Stimulated activated CD8-positive, alpha-beta memory T cell treated with anti-CD3 and anti-CD28 coated beads, Interleukin-4, amount 100 ng/mL, for 24 hours (primary cell): ENCODE results near the gene CTIF.

Source experiments
- DNase-seq: peaks from one replicate; pipeline ENCODE4 v3.0.0-alpha.2; 2020; ENCODE audit warnings: low read depth

The CTIF gene

GRCh38 chr18:48621240-48621639 lies 82.4 kb downstream of the CTIF start:
- no peak for DNase-seq

DNA sequence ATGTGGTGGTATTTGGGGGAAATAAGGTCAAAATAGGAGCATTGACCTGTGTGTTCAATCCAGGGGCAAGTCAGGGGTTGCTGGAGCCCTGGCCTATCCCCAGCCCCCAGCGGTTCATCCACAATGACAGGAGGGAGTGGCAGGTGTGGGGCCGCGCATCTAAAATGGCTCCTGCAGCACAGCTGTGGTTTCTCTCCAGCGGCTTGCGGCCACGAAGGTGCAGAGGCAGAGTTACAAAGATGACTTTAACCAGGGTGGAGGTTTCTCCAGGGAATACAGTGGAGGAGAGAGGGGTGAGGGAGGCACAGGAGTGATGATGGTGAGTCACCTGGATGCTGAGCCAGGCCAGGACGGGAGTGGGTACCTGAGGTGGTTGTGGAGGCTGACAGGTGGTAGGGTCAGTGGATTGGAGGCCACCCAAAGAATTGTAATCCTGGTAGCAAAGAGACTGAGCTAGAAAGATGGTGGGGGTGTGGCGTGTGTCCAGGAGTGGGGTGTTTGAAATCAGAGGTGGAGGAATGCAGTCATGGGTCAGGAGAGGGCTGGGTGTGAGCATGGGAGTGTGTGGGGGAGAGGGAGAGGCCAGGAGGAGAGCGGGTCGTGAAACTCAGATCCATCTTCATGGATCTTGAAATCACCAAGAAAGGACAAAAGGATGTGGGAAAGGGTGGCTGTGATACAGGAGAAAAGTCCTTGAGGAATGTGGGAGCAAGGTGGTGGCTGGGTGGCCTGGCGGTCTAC lies 83.2 kb downstream of the CTIF start:
- no peak for DNase-seq

- DNase-seq = no peak
Measured at GRCh38 chr18:48622911-48623431, 84.1 kb downstream of the CTIF start.

DNA sequence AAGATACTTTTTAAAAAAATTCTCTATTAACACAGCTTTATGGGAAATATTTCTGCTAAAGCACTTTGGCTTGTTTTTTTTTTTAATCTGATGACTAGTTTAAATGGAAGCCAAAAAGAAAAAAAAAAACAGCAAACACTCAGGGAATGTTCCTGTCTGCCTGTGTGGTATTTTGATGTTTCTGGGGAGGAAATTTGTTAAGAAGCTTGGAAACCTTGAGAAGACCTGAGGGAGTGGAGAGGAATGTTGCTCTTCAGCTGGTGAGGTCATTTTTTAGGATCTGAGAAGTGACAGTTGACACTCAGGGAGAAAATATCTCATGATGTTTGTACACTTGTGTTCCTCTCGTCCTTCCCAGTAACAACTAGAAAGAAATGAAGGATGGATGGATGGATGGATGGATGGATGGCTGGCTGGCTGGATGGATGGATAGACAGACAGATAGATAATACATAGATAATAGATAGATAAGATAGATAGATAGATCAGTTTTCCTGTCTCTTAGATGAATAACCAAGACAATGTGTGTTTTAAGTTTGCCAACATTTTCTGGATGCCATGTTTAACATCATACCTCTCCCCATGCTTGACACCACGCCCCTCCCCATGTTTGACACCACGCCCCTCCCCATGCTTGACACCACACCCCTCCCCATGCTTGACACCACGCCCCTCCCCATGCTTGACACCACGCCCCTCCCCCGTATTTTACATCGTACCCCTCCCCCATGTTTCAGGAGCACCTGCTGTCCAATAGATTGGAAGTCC lies 84.8 kb downstream of the CTIF start:
- no peak for DNase-seq

DNA sequence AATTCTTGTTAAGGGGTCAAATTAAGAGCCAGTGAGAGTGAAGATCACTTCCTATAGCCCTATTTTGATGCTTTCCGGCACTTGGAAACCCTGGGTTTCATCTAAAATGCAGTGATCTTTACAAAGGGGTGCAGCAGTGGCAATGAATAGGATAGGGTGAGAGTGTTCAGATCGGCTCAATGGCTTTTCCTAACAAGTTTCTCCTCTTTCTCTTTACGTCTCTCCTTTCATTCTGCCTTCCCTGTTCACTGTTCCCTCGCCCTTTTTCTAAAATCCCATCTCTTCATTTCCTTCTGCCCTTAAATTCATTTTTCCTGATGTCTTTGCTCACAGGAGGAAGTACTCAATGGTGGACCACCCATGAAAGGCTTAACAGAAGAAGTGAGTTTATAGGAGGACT lies 86.0 kb downstream of the CTIF start:
- DNase-seq = no peak

GRCh38 chr18:48627216-48627615 lies 88.4 kb downstream of the CTIF start:
- DNase-seq = no peak

- DNase-seq = no peak
Measured at GRCh38 chr18:48629730-48630324, 91.0 kb downstream of the CTIF start.

DNA sequence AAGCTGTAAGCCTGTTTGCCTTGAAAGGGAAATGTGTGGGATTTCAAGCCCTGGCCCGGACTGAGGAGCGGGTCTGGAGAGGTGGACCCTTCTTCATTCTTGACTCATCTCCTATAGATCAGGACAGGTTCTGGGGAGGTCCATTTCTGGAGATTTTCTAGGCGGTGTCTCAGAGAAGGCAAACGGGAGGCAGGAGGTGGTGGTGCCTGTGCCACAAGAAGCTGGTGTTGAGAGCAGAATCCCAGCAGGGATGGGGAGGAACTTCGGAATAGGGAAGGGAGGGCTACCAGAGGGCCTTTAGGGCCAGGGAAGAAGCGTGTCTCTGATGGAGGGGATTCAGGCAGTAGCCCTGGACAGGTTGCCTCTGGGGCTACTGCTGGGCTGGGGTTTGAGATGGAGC lies 93.0 kb downstream of the CTIF start:
- DNase-seq = no peak

DNA sequence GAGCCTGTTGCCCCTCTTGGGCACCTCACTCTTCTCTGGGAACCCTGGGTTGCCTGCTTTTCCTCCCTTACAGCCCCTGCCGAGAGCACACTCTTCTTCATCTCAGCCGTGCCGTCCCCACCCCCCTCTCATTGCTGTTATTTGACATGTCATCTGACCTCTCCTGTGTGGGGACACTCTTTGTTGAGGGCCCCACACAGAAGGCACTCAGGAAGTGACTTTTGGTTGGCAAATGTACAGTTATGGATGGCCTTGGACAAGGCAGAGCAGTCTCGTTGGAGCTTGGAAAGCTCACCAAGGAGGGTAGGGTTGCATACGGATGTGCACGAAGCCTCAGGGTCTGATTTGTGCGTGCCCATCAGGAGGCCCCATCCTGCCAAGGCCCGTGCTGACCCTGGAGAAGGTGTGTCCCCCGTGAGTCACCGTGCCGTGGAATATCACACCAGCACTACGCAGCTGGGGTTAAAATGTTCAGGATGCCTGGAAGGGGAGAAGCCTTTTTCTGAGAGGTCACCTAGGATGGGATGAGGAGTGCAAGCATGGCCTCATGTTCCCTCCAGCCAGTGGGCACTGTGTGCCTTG lies 93.9 kb downstream of the CTIF start:
- no peak for DNase-seq

DNA sequence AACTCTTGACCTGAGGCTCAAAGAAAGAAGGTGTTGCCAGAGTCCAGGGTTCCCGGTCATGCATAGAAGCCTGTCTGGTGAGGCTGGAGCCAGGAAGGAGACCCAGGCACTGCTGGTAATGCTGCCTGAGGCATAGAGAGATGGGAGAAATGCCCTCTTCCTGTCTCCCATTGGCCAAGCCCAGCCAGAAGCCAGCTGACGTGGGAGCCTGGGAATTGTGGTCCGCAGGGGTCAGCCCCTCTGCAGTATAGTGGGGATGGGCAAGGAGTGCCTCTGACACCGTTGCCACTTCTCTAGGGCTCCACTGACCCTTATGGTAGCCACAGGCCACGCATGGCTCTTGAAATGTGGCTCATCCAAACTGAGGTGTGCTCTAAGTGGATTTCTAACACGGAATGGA lies 95.7 kb downstream of the CTIF start:
- DNase-seq = no peak

GRCh38 chr18:48634975-48635374 lies 96.1 kb downstream of the CTIF start:
- DNase-seq = no peak

GRCh38 chr18:48635806-48636205 lies 97.0 kb downstream of the CTIF start:
- DNase-seq = no peak

DNA sequence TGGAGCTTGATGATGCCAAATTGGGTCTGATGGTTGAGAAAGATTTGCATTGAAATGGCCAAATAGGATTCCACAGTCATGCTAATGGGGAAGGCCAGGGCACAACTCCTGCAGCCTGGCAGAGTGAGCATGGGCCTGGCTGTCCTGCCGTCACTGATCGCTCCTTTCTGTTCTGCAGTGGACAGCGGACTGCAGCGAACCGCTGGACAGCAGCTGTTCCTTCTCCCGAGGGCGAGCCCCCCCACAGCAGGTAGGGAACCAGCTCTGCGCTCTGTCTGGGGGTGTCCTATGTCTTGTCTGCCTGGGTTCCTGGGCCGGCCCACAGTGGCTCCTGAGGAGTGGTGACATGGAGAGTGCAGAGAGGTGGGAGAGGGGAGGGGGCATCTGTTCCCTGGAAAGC lies 97.6 kb downstream of the CTIF start:
- no peak for DNase-seq

DNA sequence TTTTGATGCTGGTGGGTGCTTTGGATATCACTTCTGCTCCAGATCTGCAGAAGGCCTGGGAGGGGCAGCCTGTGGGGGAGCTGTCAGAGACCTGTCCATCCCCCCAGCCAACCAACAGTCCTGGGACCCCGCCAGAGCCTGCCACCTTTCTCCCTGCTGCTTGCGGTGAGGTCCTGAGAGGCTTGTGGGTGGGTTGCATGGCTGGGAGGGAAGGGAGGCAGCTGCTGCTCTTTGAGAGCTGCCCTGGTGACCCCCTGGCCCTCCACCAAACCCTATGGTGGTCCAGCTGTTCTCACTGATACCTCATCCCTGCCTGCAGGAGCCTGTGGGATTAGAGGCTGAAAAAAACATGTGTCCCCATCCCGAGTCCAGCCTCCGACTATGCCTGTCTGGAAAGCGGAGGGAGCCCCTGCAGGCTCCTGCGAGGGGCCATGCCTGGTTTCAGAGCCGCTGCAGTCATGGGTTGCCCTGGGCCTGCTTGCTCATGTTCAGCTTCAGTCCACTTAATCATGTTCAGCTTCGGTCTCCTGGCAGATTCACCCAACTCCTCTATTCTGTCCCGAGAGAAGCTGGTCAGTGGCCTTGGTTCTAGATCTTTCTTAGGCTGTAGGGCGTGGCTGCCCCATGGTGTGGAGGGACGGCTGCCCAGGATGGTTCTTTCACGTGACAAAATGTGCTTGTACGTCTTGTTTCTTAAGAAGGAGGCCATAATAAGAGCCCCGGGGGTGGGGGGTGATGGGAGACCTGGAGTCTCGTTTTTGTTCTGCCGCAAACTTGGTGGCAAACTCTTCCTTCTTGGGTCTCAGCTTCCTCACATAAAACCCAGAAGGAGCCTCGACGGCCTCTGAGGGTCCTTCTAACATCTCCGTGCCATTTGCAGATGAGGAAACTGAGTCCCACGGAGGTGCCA lies 98.5 kb downstream of the CTIF start:
- DNase-seq = no peak

- no peak for DNase-seq
Measured at GRCh38 chr18:48638451-48638850, 99.6 kb downstream of the CTIF start.

DNA sequence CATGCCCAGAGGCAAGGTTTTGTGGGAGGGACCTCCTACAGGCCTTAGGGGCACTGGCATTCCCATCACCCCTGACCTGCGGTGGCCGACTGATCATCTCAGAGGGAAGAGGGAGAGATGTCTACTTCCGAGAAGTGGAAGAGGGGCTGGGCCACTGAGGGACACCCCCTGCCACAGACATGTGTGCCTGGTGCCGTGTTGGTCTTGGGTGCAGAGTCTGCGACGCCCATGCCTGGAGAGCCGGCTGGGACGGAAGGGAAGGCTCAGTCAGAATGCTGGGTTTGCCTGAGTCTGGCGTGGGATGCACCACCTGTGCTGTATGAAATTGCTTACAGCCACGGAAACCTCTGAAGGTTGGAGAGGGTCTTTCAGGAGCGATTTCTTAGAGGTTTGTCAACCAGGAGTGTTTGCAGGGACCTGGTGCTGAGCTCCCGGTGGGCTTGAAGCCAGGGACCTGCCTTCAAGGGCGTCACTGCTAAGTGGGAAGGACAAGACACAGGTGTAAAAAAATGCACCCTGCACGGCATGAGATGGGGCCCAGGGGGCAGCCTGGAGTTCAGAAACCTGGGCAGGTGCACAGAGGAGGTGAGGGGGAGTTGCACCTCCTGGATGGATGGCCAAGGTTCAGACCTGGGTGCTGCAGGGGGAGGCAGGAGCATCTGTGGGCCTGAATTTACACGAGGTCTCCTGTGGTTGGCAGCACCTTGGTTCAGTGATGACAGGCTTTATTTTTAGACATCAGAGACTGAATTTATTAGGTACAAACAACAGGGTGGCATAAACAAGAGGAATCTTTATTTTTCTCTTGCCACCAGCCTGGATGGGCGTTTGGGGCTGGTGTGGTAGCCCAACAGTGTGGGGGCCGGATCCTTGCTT lies 100.3 kb downstream of the CTIF start:
- no peak for DNase-seq

DNA sequence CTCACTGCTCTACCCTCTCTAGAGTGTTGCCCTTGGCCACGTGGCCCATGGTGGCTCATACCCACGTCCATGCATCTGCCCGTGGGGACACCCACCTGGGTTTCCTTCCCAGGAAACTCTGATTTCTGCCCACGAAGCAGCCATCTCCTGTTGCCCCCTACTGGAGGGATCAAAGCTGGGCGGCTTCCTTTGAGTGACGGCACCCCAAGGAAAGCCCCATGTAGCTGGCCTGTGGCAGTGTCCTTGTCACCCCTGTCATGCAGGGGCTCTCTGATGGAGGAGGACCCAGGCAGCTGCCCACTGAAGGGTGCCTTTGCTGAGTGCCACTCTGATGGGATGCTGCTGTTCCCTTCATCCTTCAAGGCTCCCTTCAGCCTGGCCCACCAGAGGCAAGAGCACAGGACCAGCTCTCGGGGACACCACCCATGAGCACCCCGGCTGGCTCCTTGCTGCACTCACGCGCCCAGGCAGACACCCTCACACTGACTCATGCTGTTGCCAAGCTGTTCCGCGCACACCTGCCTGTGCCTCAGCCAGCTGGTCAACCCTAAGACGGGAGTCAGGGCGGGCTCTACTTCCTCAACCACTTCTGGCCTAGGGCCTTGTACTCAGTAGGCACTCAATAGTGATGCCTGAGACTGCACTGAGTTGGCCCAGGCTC lies 101.1 kb downstream of the CTIF start:
- no peak for DNase-seq

DNA sequence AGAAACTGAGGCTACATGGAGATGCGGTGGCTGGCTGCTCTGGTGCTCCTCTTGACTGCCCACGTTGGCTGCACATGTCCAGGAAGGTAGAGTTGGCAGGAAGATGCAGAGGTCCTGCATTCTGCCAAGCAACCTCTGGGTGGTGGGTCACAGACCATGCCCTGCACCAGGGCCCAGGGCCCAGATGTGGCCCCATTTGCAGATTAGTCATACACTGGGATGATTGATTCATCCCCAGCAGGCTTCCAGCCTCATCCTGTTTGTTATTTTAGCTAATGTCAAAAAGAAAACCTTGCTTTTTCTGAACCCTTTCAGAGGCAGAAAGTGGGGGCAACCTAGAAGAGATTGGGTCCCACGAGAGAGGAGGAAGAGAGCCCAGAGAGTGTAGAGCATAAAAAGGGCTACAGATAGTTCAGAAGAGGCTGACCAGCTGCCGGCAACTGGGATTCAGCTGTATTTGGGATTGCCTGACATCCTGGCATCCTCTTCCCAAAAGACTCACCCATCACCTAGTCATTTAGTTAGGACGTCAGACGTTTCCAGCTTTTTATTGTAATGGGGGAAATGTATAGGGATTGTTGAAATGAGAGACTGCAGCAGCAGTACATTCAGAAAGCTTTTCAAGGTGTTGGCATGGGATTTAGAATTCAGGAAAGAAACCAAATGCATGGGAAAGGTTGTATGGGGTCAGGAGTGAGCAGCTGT lies 101.9 kb downstream of the CTIF start:
- no peak for DNase-seq

GRCh38 chr18:48641981-48642380 lies 103.2 kb downstream of the CTIF start:
- no peak for DNase-seq
